Testis (tissue), 2 donors: ENCODE data around the gene WNT3.

Experiments used
- POLR2A ChIP-seq: fragments of 450-650 bp; IDR thresholded peaks from one replicate; pipeline ENCODE4 v1.6.1; 2017; ENCODE audit warnings: antibody characterized with exemption, mild to moderate bottlenecking, moderate library complexity
- TF ChIP-seq, protein P1 (sequence below), 3 experiments: fragments of 450-650 bp in 2 of 3; fragments of 200-600 bp in 1 of 3; sonication (generic) in 1 of 3; IDR thresholded peaks; one replicate each; pipeline ENCODE4 v1.5.1; 2016 to 2019; ENCODE audit warnings: antibody characterized with exemption in 3 of 3, mild to moderate bottlenecking in 2 of 3, moderate library complexity in 1 of 3

DNA sequence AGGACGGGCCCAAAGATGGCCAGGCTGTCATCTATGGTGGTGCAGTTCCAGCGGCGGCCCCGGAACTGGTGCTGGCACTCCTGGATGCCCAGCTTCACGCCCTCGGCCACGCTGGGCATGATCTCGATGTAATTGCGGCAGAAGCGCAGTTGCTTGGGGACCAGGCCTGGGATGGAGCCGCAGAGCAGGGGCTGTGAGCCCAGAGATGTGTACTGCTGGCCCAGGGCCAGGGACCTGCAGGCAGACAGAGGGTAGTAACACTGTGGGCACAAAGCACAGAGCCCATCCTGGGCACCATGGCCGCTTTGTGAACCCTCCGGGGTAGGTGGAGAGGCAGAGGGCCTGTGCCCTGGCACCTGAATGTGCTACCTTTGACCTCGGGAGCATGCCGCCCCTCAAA, 44.8 kb downstream of the WNT3 start:
- TF ChIP-seq, protein P1, sequence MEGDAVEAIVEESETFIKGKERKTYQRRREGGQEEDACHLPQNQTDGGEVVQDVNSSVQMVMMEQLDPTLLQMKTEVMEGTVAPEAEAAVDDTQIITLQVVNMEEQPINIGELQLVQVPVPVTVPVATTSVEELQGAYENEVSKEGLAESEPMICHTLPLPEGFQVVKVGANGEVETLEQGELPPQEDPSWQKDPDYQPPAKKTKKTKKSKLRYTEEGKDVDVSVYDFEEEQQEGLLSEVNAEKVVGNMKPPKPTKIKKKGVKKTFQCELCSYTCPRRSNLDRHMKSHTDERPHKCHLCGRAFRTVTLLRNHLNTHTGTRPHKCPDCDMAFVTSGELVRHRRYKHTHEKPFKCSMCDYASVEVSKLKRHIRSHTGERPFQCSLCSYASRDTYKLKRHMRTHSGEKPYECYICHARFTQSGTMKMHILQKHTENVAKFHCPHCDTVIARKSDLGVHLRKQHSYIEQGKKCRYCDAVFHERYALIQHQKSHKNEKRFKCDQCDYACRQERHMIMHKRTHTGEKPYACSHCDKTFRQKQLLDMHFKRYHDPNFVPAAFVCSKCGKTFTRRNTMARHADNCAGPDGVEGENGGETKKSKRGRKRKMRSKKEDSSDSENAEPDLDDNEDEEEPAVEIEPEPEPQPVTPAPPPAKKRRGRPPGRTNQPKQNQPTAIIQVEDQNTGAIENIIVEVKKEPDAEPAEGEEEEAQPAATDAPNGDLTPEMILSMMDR (IDR thresholded peaks at IDR 0.05) = no peak
- TF ChIP-seq POLR2A = no peak
